HG03064 (cell line): Measurements from ENCODE around the gene OR1L8.
"Not testable (repeated sequence)": the region's sequence is repeated elsewhere in the genome, so short reads cannot be mapped to it uniquely, and the experiment has no call there.

Experiments
- ATAC-seq: cut with Tn5 transposase; IDR thresholded peaks from one replicate; pipeline ENCODE4 v1.9.1; 2021; ENCODE audit warnings: low read depth; ENCODE audit not compliant: unreplicated experiment

Gene OR1L8

GRCh38 chr9:122583284-122583683 is at the start of gene OR1L8:
Gene OR1L8 (minus strand): TSS chr9:122583384. CDS start chr9:122568477, 14,907 bp downstream.
- ATAC-seq: not testable (repeated sequence)

GRCh38 chr9:122619996-122620395 is 36.8 kb upstream of the OR1L8 start:
- no peak for ATAC-seq

- no peak for ATAC-seq
Measured at GRCh38 chr9:122614362-122614761, 31.2 kb upstream of the OR1L8 start, which contains the start of gene OR1Q1. Gene OR1Q1 (plus strand): TSS chr9:122614738. CDS start chr9:122614738, 0 bp downstream.

GRCh38 chr9:122609804-122610203 is 26.6 kb upstream of the OR1L8 start:
- ATAC-seq: no peak

- ATAC-seq: no peak
Measured at GRCh38 chr9:122606587-122606986, 23.4 kb upstream of the OR1L8 start.

- ATAC-seq: no peak
Measured at GRCh38 chr9:122605691-122606090, 22.5 kb upstream of the OR1L8 start.

GRCh38 chr9:122580360-122580759 is 2.8 kb downstream of the OR1L8 start:
- no peak for ATAC-seq

- no peak for ATAC-seq
Measured at GRCh38 chr9:122579874-122580273, 3.3 kb downstream of the OR1L8 start.

- ATAC-seq: no peak
Measured at GRCh38 chr9:122572456-122572855, 10.7 kb downstream of the OR1L8 start.

GRCh38 chr9:122567901-122568300 is 15.3 kb downstream of the OR1L8 start:
- no peak for ATAC-seq

- no peak for ATAC-seq
Measured at GRCh38 chr9:122562134-122562760, 20.9 kb downstream of the OR1L8 start.

GRCh38 chr9:122561446-122561845 is 21.7 kb downstream of the OR1L8 start:
- ATAC-seq: no peak

- no peak for ATAC-seq
Measured at GRCh38 chr9:122552812-122553211, 30.4 kb downstream of the OR1L8 start, which contains the start of gene OR1N2. Gene OR1N2 (plus strand): TSS chr9:122553112. CDS start chr9:122553212, 100 bp downstream.

GRCh38 chr9:122551371-122551770 is 31.8 kb downstream of the OR1L8 start:
- ATAC-seq: no peak

- no peak for ATAC-seq
Measured at GRCh38 chr9:122546196-122546595, 37.0 kb downstream of the OR1L8 start.

- no peak for ATAC-seq
Measured at GRCh38 chr9:122538757-122539156, 44.4 kb downstream of the OR1L8 start.

GRCh38 chr9:122537066-122537465 is 46.1 kb downstream of the OR1L8 start:
- ATAC-seq: not testable (repeated sequence)

- ATAC-seq: no peak
Measured at GRCh38 chr9:122536134-122536533, 47.0 kb downstream of the OR1L8 start.

GRCh38 chr9:122531157-122531556 is 52.0 kb downstream of the OR1L8 start:
- not testable (repeated sequence) for ATAC-seq

- ATAC-seq: no peak
Measured at GRCh38 chr9:122527193-122527592, 56.0 kb downstream of the OR1L8 start, which contains the start of gene OR1N1. Gene OR1N1 (minus strand): TSS chr9:122527293. CDS start chr9:122527293, 0 bp downstream.

- no peak for ATAC-seq
Measured at GRCh38 chr9:122526602-122527001, 56.6 kb downstream of the OR1L8 start.

GRCh38 chr9:122519376-122519775 is 63.8 kb downstream of the OR1L8 start:
- ATAC-seq: no peak
